ENCODE measurements around the gene RNU1-3. TPM values are rescaled to one million over a fixed set of nuclear protein-coding genes. Genes with fewer than 3 reads are reported as not detected.
"Not testable (repeated sequence)": the region's sequence is repeated elsewhere in the genome, so short reads cannot be mapped to it uniquely, and the experiment has no call there.

Gene RNU1-3
- total RNA-seq, 4 donors from 2014 or later, result under 0.01 TPM

GRCh38 chr1:16656981-16657683, 9.6 kb downstream of the RNU1-3 start:
- H3K27ac ChIP-seq; H3K4me1 ChIP-seq; H3K36me3 ChIP-seq; H3K4me3 ChIP-seq; H3K27me3 ChIP-seq; DNase-seq; H3K9me3 ChIP-seq; intact Hi-C loops (cut with DNase I): not testable (repeated sequence)
- WGBS, 2 donors, result no CpG with 5 or more reads among the region's 14 CpGs

DNA sequence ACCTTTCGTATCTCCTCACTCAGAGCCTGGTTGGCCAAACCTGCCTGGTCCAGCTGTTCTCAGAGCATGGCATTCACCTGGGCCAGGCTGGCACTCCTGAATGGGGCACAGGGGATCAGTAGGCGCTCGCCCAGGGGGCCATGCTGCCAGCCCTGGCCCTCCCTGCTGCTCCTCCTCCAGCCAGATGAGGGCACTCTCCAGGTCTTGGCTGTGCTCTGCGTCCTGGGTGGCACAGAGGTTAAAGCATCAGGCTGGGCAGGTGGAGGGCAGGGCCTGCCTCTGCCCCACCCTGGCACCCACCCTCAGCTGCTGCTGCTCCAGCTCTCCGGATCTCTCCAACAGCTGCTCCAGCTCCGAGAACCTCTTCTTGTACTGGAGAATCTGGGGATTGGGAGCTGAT, 10.2 kb downstream of the RNU1-3 start:
- H3K4me3 ChIP-seq; intact Hi-C loops (cut with DNase I); H3K4me1 ChIP-seq; DNase-seq; H3K36me3 ChIP-seq; H3K27ac ChIP-seq; H3K27me3 ChIP-seq; H3K9me3 ChIP-seq: not testable (repeated sequence)
- WGBS, 2 donors, result no CpG with 5 or more reads among the region's 6 CpGs

GRCh38 chr1:16651560-16651959, 15.2 kb downstream of the RNU1-3 start:
- H3K4me3 ChIP-seq; H3K36me3 ChIP-seq; H3K9me3 ChIP-seq; H3K27ac ChIP-seq; DNase-seq; intact Hi-C loops (cut with DNase I); H3K4me1 ChIP-seq: not testable (repeated sequence)
- H3K27me3 ChIP-seq, result peaks cover 0 to 14% (median 0%) of the 10 kb centered on the region in 4 donors
- WGBS, 2 donors, result 82 to 100% methylated on average over 1 of the region's 1 CpG

GRCh38 chr1:16649960-16650359, 16.8 kb downstream of the RNU1-3 start:
- intact Hi-C loops (cut with DNase I); DNase-seq; H3K4me3 ChIP-seq; H3K9me3 ChIP-seq; H3K36me3 ChIP-seq; H3K27ac ChIP-seq: not testable (repeated sequence)
- whole genome bisulfite sequencing, 2 donors, result 74 to 80% methylated on average over 5 to 8 of the region's 9 CpGs
- H3K27me3 ChIP-seq, result peaks cover 0 to 19% (median 0%) of the 10 kb centered on the region in 4 donors
- H3K4me1 ChIP-seq, result peaks cover 4 to 16% (median 5%) of the 10 kb centered on the region in 3 donors

DNA sequence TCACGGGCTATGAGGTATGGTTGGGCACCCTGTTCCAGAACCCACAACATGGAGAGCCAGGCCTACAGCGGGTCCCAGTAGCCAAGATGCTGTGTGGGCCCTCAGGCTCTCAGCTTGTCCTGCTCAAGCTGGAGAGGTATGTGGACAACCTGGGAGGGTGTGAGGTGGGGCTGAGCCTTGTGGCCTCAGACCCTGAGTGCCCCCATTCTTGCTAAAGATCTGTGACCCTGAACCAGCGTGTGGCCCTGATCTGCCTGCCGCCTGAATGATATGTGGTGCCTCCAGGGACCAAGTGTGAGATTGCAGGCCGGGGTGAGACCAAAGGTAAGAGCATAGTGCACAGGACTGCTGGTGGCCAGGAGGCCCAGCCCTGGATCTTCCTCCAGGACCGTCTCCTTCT, 17.4 kb downstream of the RNU1-3 start:
- H3K9me3 ChIP-seq; H3K4me3 ChIP-seq; intact Hi-C loops (cut with DNase I); H3K27ac ChIP-seq; H3K36me3 ChIP-seq; DNase-seq: not testable (repeated sequence)
- Histone ChIP-seq H3K4me1 (peaks cover 7 to 19% (median 8%) of the 10 kb centered on the region in 3 donors), H3K27me3 (peaks cover 0 to 19% (median 0%) of the 10 kb centered on the region in 4 donors)
- WGBS, 2 donors, result 100% methylated on average over 3 of the region's 6 CpGs; no CpG with 5 or more reads in 1 of the 2 donors

GRCh38 chr1:16648756-16649155, 18.0 kb downstream of the RNU1-3 start:
- DNase-seq; H3K27ac ChIP-seq; H3K4me3 ChIP-seq; H3K36me3 ChIP-seq; intact Hi-C loops (cut with DNase I); H3K9me3 ChIP-seq: not testable (repeated sequence)
- Histone ChIP-seq H3K4me1 (peaks cover 9 to 24% (median 10%) of the 10 kb centered on the region in 3 donors), H3K27me3 (peaks cover 0 to 19% (median 0%) of the 10 kb centered on the region in 4 donors)
- no CpG with 5 or more reads among the region's 8 CpGs for WGBS, 2 donors

- intact Hi-C loops (cut with DNase I); DNase-seq; H3K36me3 ChIP-seq; H3K9me3 ChIP-seq; H3K27ac ChIP-seq: not testable (repeated sequence)
- no CpG with 5 or more reads among the region's 32 CpGs for WGBS, 2 donors
- Histone ChIP-seq H3K4me3 (peak overlapping the region in 2 of 4 donors; percentile 37 to 59), H3K27me3 (peaks cover 0 to 19% (median 0%) of the 10 kb centered on the region in 4 donors), H3K4me1 (peaks cover 14 to 29% (median 15%) of the 10 kb centered on the region in 3 donors)
Measured at GRCh38 chr1:16648250-16648649, 18.5 kb downstream of the RNU1-3 start.

GRCh38 chr1:16647179-16648176, 19.3 kb downstream of the RNU1-3 start:
- 0% methylated on average over 15 of the region's 84 CpGs; no CpG with 5 or more reads in 1 of the 2 donors for WGBS, 2 donors
- intact Hi-C loops (cut with DNase I), result not testable (repeated sequence)

GRCh38 chr1:16646716-16647115, 20.0 kb downstream of the RNU1-3 start:
- H3K36me3 ChIP-seq; H3K9me3 ChIP-seq; intact Hi-C loops (cut with DNase I); DNase-seq; H3K4me3 ChIP-seq; H3K27ac ChIP-seq: not testable (repeated sequence)
- Histone ChIP-seq H3K4me1 (peaks cover 24 to 44% (median 29%) of the 10 kb centered on the region in 3 donors), H3K27me3 (peaks cover 0 to 19% (median 0%) of the 10 kb centered on the region in 4 donors)
- WGBS, 2 donors, result no CpG with 5 or more reads among the region's 17 CpGs

More at GRCh38 chr1:16647179-16648176, 19.3 kb downstream of the RNU1-3 start:
- H3K27ac ChIP-seq, DNase-seq, H3K36me3 ChIP-seq, H3K9me3 ChIP-seq: not testable (repeated sequence)
- Histone ChIP-seq H3K4me3 (peak overlapping the region in 3 of 4 donors; percentile 34 to 59 (median 37)), H3K27me3 (peaks cover 0 to 19% (median 0%) of the 10 kb centered on the region in 4 donors), H3K4me1 (peaks cover 22 to 37% (median 23%) of the 10 kb centered on the region in 3 donors)

DNA sequence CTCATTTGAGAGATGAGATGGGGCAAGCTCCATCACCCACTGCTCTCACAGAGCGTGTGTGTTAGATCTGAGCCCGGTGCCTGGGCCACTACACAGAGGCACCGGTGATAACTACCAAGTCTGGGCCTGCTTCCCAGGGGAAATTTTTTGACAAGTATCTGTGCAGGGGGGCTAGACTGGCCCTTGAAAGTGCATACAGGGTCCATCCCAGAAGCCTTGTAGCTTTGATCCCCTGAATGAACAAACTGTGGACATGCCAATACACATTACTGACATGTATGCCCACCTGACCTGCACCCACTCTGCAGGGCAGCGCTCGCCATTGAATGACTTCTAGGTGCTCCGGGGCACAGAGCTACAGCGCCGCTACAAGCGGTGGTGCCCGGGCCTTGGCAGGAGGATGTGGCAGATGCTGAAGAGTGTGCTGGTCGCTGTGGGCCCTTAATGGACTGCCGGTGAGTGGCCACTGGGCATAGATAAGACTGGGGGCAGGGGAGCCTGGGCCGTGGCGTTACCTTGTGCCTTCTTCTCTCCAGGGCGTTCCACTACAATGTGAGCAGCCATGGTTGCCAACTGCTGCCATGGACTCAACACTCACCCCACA, 20.6 kb downstream of the RNU1-3 start:
- H3K27me3 ChIP-seq, result peaks cover 0 to 19% (median 0%) of the 10 kb centered on the region in 4 donors
- H3K27ac ChIP-seq; H3K9me3 ChIP-seq; H3K4me3 ChIP-seq; intact Hi-C loops (cut with DNase I); DNase-seq: not testable (repeated sequence)
- peaks cover 0 to 12% (median 0%) of the 10 kb centered on the region in 3 donors for H3K36me3 ChIP-seq
- H3K4me1 ChIP-seq, result peaks cover 24 to 45% (median 29%) of the 10 kb centered on the region in 3 donors
- 86 to 90% methylated on average over 13 to 14 of the region's 15 CpGs for WGBS, 2 donors

All from esophagus squamous epithelium (tissue), 5 donors.